ENCODE measurements around the gene ADAMTS18. TPM values are rescaled to one million over a fixed set of nuclear protein-coding genes. Genes with fewer than 3 reads are reported as not detected.
A peak's percentile ranks its signal among the peaks of the same experiment; 100 is the strongest.

ADAMTS18 gene
- polyA plus RNA-seq, 2 of the 4 experiments (the other 2 are of a cell fraction): 0.03 TPM; not detected in 1

DNA sequence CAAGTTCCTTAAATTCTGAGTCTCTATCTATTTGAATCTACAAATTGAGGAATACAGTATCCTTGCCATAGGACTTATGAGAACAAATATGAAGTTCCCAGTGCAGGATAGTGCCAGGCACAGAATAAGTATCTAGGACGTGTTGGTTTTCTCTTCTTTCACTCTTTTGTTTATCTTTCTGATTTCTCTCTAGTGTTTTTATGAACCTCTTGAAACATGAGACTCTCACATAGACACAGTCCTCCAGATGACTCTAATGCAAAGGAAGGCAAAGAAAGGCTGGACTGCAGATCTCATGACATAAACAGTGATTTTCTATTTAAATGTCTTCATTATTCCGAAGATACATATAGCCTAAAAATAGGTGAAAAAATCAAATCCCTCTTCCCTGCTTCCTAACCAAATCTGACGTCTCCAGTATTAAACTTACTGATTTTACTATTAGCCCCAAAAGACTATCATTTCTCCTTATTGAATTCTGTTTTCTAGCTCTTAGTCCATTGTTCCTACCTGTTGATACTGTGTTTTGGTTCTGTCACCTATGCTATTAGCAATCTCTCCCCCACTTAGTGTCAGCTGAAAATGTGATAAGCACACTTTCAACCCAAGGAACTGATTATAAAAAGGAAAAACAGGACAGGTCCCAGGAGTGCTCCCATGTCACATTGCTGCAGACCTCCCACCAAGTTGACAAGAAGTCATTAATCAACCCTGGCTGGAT lies 24.9 kb upstream of the ADAMTS18 start:
- Histone ChIP-seq H3K27ac (no peak overlapping the region), H3K4me3 (no peak overlapping the region), H3K4me2 (no peak overlapping the region), H3K9me3 (no peaks in the 10 kb centered on the region), H3K4me1 (no peaks in the 10 kb centered on the region)
- no peak for TF ChIP-seq JUNB (IDR thresholded peaks at IDR 0.05)
- TF ChIP-seq EP300 (IDR thresholded peaks at IDR 0.05): no peak
- no peak for TF ChIP-seq POLR2A (IDR thresholded peaks at IDR 0.05; ENCODE audit: low read length)
- TF ChIP-seq CBX2 (IDR thresholded peaks at IDR 0.05; ENCODE audit: borderline replicate concordance, low read depth): no peak
- no peak for TF ChIP-seq FOXS1 (CRISPR knock-in tag; IDR thresholded peaks at IDR 0.05)
- TF ChIP-seq, protein P1, sequence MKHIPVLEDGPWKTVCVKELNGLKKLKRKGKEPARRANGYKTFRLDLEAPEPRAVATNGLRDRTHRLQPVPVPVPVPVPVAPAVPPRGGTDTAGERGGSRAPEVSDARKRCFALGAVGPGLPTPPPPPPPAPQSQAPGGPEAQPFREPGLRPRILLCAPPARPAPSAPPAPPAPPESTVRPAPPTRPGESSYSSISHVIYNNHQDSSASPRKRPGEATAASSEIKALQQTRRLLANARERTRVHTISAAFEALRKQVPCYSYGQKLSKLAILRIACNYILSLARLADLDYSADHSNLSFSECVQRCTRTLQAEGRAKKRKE (CRISPR knock-in tag; IDR thresholded peaks at IDR 0.05; ENCODE audit: low read depth): no peak
- TF ChIP-seq EHMT2 (IDR thresholded peaks at IDR 0.05; ENCODE audit: low read depth): no peak
- TF ChIP-seq, protein P2, sequence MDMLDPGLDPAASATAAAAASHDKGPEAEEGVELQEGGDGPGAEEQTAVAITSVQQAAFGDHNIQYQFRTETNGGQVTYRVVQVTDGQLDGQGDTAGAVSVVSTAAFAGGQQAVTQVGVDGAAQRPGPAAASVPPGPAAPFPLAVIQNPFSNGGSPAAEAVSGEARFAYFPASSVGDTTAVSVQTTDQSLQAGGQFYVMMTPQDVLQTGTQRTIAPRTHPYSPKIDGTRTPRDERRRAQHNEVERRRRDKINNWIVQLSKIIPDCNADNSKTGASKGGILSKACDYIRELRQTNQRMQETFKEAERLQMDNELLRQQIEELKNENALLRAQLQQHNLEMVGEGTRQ (IDR thresholded peaks at IDR 0.05): no peak
- TF ChIP-seq, protein P3, sequence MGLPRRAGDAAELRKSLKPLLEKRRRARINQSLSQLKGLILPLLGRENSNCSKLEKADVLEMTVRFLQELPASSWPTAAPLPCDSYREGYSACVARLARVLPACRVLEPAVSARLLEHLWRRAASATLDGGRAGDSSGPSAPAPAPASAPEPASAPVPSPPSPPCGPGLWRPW (IDR thresholded peaks at IDR 0.05): no peak
- TF ChIP-seq JUN (IDR thresholded peaks at IDR 0.05): no peak
- TF ChIP-seq MAFK (IDR thresholded peaks at IDR 0.05; ENCODE audit: partially characterized antibody): no peak
- ATAC-seq (no peak), FAIRE-seq (no peak), DNase-seq (ENCODE audit: low read depth in 1 of 2, low spot score in 1 of 2) (no peak)
- 32% methylated on average over 3 of the region's 3 CpGs for WGBS (ENCODE audit: missing lambda C conversion rate)
- ChIA-PET CTCF (no interaction called here), POLR2A (no interaction called here)

DNA sequence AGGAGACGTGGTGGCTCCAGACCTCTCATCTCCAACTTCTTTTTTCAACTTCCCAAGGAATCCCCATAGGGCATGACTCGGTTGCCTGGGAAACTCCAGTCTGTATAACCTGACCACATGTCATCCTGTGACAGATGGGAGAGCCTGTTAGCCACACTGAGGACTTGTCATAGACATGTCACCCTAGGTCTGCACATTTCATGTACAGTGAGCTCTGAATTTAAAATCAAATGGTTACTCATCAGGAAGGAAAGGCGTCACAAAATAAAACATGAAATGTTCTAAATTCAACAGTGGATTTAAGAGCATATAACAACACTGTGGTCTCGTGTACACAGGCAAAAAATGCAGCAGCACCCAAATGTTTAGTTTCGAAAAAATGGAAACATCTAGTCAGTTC lies 22.2 kb upstream of the ADAMTS18 start:
- ATAC-seq (no peak), DNase-seq (ENCODE audit: low read depth in 1 of 2, low spot score in 1 of 2) (no peak), FAIRE-seq (no peak)
- Histone ChIP-seq H3K9me3 (no peaks in the 10 kb centered on the region), H3K4me3 (no peak overlapping the region), H3K4me1 (no peaks in the 10 kb centered on the region), H3K27ac (no peak overlapping the region), H3K4me2 (no peak overlapping the region)
- 18% methylated on average over 5 of the region's 5 CpGs for WGBS (ENCODE audit: missing lambda C conversion rate)
- ChIA-PET POLR2A (no interaction called here), CTCF (interaction anchor here (1.6 kb wide), 1 partner anchor 221 kb away, joined by 5 read pairs; no protein-coding TSS in a partner anchor)
- no peak for TF ChIP-seq CEBPB (IDR thresholded peaks at IDR 0.05)
- TF ChIP-seq, protein P4, sequence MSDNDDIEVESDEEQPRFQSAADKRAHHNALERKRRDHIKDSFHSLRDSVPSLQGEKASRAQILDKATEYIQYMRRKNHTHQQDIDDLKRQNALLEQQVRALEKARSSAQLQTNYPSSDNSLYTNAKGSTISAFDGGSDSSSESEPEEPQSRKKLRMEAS (IDR thresholded peaks at IDR 0.05): no peak

DNA sequence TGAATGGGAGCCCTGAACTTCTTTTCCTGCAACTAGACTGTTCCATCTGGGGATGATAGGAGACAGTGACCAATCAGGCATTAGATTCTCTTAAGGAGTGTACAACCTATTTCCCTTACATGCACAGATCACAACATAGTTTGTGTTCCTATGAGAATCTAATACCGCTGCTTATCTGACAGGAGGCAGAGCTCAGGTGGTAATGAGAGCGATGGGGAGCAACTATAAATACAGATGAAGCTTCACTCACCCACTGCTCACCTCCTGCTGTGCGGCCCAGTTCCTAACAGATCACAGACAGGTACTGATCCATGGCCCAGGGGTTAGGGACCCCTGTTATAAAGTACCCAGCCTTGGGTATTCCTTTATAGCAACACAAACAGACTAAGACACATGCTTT lies 17.4 kb upstream of the ADAMTS18 start:
- ChIA-PET POLR2A (no interaction called here), CTCF (no interaction called here)

More for the DNA sequence above, 17.4 kb upstream of the ADAMTS18 start:
- H3K27ac ChIP-seq: no peak overlapping the region
- TF ChIP-seq KDM5A (IDR thresholded peaks at IDR 0.05): no peak
- no peak for TF ChIP-seq EHMT2 (IDR thresholded peaks at IDR 0.05; ENCODE audit: low read depth)
- no peak for TF ChIP-seq RARB (CRISPR knock-in tag; IDR thresholded peaks at IDR 0.05)
- TF ChIP-seq, protein P5, sequence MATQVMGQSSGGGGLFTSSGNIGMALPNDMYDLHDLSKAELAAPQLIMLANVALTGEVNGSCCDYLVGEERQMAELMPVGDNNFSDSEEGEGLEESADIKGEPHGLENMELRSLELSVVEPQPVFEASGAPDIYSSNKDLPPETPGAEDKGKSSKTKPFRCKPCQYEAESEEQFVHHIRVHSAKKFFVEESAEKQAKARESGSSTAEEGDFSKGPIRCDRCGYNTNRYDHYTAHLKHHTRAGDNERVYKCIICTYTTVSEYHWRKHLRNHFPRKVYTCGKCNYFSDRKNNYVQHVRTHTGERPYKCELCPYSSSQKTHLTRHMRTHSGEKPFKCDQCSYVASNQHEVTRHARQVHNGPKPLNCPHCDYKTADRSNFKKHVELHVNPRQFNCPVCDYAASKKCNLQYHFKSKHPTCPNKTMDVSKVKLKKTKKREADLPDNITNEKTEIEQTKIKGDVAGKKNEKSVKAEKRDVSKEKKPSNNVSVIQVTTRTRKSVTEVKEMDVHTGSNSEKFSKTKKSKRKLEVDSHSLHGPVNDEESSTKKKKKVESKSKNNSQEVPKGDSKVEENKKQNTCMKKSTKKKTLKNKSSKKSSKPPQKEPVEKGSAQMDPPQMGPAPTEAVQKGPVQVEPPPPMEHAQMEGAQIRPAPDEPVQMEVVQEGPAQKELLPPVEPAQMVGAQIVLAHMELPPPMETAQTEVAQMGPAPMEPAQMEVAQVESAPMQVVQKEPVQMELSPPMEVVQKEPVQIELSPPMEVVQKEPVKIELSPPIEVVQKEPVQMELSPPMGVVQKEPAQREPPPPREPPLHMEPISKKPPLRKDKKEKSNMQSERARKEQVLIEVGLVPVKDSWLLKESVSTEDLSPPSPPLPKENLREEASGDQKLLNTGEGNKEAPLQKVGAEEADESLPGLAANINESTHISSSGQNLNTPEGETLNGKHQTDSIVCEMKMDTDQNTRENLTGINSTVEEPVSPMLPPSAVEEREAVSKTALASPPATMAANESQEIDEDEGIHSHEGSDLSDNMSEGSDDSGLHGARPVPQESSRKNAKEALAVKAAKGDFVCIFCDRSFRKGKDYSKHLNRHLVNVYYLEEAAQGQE (IDR thresholded peaks at IDR 0.05): no peak
- DNase-seq (ENCODE audit: low read depth in 1 of 2, low spot score in 1 of 2) (no peak), ATAC-seq (no peak), FAIRE-seq (peak; percentile 32)
- no peak overlapping the region for H3K4me3 ChIP-seq
- no peaks in the 10 kb centered on the region for H3K4me1 ChIP-seq
- WGBS (ENCODE audit: missing lambda C conversion rate): 55% methylated on average over 3 of the region's 3 CpGs
- H3K9me3 ChIP-seq: no peaks in the 10 kb centered on the region
- H3K4me2 ChIP-seq: no peak overlapping the region
